CD4-positive, alpha-beta T cell (primary cell): ENCODE data around the gene RCAN2. TPM values are rescaled to one million over a fixed set of nuclear protein-coding genes. Genes with fewer than 3 reads are reported as not detected.
A peak's percentile ranks its signal among the peaks of the same experiment; 100 is the strongest.

Experiments used
- ATAC-seq: fragments of 200-7000 bp; cut with Tn5 transposase; one replicate; pipeline ENCODE4 v1.10.0; 2022; ENCODE audit warnings: mild to moderate bottlenecking; ENCODE audit not compliant: poor library complexity
- CTCF ChIA-PET: fragments of 350-600 bp; sonication (Branson Sonifier 250); formaldehyde crosslinking; loops from one replicate; lab custom pipeline; 2021; ENCODE audit warnings: antibody characterized with exemption, inconsistent platforms; lab: Charles Lee
- POLR2A ChIA-PET: fragments of 350-600 bp; sonication (Branson Sonifier 250); formaldehyde crosslinking; loops from one replicate; lab custom pipeline; 2021; ENCODE audit warnings: antibody characterized with exemption, inconsistent platforms; lab: Charles Lee
- DNase-seq, 14 experiments: peaks; one replicate each; pipeline ENCODE4 v3.0.0-alpha.2; 2013 to 2020; ENCODE audit warnings: mixed read lengths in 2 of 14
- H3K27ac ChIP-seq, 2 donors: one replicate each; pipeline versions ENCODE4 v1.5.1 to v1.7.0; 2013; ENCODE audit warnings: low read length in 2 of 2, low read depth in 1 of 2, mild to moderate bottlenecking in 1 of 2
- H3K27me3 ChIP-seq, 2 experiments: 1 replicate in 1 of 2; 2 replicates in 1 of 2; pipeline versions ENCODE4 v1.6.1 to v1.7.0; 2013; ENCODE audit warnings: low read length in 2 of 2, control low read depth in 1 of 2, mild to moderate bottlenecking in 1 of 2, moderate library complexity in 1 of 2; ENCODE audit not compliant: insufficient read depth in 2 of 2, control insufficient read depth in 1 of 2
- H3K36me3 ChIP-seq: one replicate; pipeline ENCODE4 v1.6.1; 2013; ENCODE audit warnings: low read length, control low read depth; ENCODE audit not compliant: insufficient read depth
- H3K4me1 ChIP-seq: one replicate; pipeline ENCODE4 v1.6.1; 2013; ENCODE audit warnings: low read length, control low read depth; ENCODE audit not compliant: insufficient read depth
- H3K4me3 ChIP-seq: one replicate; pipeline ENCODE4 v1.5.1; 2013; ENCODE audit warnings: mild to moderate bottlenecking, low read length, moderate library complexity
- H3K9me3 ChIP-seq, 2 experiments: 1 replicate in 1 of 2; 2 replicates in 1 of 2; pipeline versions ENCODE4 v1.6.1 to v1.7.0; 2013; ENCODE audit warnings: low read length in 2 of 2, mild to moderate bottlenecking in 2 of 2, control low read depth in 1 of 2, moderate library complexity in 1 of 2; ENCODE audit not compliant: control insufficient read depth in 1 of 2, insufficient read depth in 1 of 2
- H3K27ac Mint-ChIP-seq: one replicate; pipeline ENCODE4 v1.8.0; 2020; ENCODE audit warnings: mixed read lengths
- H3K27me3 Mint-ChIP-seq: one replicate; pipeline ENCODE4 v1.8.0; 2021; ENCODE audit warnings: mixed read lengths
- H3K36me3 Mint-ChIP-seq: one replicate; pipeline ENCODE4 v1.8.0; 2021; ENCODE audit warnings: low read depth, mixed read lengths
- H3K4me1 Mint-ChIP-seq: one replicate; pipeline ENCODE4 v1.8.0; 2021; ENCODE audit warnings: low read depth, mixed read lengths
- H3K4me3 Mint-ChIP-seq: one replicate; pipeline ENCODE4 v1.8.0; 2020; ENCODE audit warnings: mild to moderate bottlenecking, mixed read lengths
- H3K9me3 Mint-ChIP-seq: one replicate; pipeline ENCODE4 v1.8.0; 2020; ENCODE audit warnings: mixed read lengths
- intact Hi-C, 2 experiments: fragments of 100-400 bp; cut with DNase I in 1 of 2; cut with micrococcal nuclease in 1 of 2; formaldehyde crosslinking; loops; one replicate each; pipeline versions ENCODE4 v1.15.1 to v1.9.0; 2023 to 2025; cut with DNase I, micrococcal nuclease
- total RNA-seq, 174 experiments: library from RNA in 2 of 174; stranded (reverse) in 2 of 174; gene quantifications; one replicate each; pipeline ENCODE4 v1.2.3 and lab custom pipeline; 2021 to 2026
- TF ChIP-seq, protein P1 (sequence below): fragments of 200-600 bp; IDR thresholded peaks from one replicate; pipeline ENCODE4 v1.8.0; 2022; ENCODE audit warnings: antibody characterized with exemption, mild to moderate bottlenecking

RCAN2 gene
- total RNA-seq, 2 experiments from 2014 or later: not detected

DNA sequence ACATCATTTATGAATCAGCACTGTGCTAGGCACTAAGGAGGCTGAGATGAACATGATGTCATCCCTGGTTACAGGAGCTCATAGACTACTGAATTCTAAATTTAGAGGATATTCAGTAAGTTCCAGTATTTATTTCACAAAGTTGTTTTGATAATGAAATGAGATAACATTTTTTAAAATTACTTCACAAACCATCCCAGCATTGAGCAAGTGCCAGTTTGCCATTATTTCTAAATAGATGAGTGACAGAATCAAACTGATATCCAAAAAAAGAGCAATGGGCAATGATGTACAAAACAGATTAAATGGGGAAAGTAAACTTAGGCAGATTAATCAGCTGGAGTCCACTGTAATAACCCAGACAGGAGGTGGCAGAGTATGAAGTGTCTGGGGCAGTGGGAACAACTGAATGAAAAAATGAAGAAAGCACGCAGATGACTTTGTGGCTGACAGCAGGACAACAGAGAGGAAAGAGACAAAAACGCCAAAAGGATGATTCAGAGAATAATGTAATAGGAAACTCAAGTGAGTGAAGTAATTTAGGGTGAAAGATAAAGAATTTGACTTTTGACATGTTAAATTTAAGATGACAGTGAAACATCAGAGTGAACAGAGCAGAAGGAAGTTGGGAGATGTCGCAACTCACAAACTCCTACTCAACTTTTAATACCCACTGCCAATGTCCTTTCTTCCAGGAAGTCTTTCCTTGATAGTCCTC lies 70.2 kb downstream of the RCAN2 start:
- POLR2A ChIA-PET: no interaction called here

DNA sequence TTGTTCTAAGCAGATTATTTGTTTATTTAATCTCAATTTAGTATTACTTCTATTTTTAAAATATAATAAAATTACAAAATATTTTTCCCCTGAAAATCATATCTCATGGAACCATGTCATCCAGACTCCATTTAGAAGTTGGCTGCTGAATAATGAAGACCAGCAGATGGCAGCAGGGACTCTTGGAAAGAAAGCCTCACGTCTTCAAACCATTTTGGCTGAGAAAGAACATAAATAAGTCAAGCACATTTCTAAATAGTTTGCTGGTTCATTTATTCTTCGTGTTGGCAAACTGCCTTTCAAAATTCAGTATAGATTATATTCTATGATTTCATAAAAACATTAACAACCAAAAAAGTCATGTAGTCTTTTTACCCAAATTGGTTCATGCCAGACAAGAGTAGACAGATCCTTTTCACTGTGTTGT lies 71.7 kb downstream of the RCAN2 start:
- H3K27me3 Mint-ChIP-seq: peaks cover 35% of the 10 kb centered on the region
- CTCF ChIA-PET: no interaction called here
- TF ChIP-seq, protein P1, sequence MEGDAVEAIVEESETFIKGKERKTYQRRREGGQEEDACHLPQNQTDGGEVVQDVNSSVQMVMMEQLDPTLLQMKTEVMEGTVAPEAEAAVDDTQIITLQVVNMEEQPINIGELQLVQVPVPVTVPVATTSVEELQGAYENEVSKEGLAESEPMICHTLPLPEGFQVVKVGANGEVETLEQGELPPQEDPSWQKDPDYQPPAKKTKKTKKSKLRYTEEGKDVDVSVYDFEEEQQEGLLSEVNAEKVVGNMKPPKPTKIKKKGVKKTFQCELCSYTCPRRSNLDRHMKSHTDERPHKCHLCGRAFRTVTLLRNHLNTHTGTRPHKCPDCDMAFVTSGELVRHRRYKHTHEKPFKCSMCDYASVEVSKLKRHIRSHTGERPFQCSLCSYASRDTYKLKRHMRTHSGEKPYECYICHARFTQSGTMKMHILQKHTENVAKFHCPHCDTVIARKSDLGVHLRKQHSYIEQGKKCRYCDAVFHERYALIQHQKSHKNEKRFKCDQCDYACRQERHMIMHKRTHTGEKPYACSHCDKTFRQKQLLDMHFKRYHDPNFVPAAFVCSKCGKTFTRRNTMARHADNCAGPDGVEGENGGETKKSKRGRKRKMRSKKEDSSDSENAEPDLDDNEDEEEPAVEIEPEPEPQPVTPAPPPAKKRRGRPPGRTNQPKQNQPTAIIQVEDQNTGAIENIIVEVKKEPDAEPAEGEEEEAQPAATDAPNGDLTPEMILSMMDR: no peak
- ATAC-seq (no peak), DNase-seq (peak in 3 of 14 experiments; percentile 19 to 38 (median 37))
- H3K4me3 Mint-ChIP-seq: no peak overlapping the region
- H3K4me3 ChIP-seq: no peak overlapping the region
- intact Hi-C loops: no loop called here
- no peaks in the 10 kb centered on the region for H3K4me1 Mint-ChIP-seq
- POLR2A ChIA-PET: no interaction called here
- no peak overlapping the region for H3K27ac Mint-ChIP-seq
- H3K27ac ChIP-seq: no peak overlapping the region
- H3K9me3 Mint-ChIP-seq: no peaks in the 10 kb centered on the region
- no peaks in the 10 kb centered on the region for H3K27me3 ChIP-seq
- H3K36me3 ChIP-seq: no peaks in the 10 kb centered on the region
- no peaks in the 10 kb centered on the region for H3K4me1 ChIP-seq
- no peaks in the 10 kb centered on the region for H3K9me3 ChIP-seq
- H3K36me3 Mint-ChIP-seq: no peaks in the 10 kb centered on the region

More for the DNA sequence above, 70.2 kb downstream of the RCAN2 start:
- no peak for ATAC-seq
- Mint-ChIP-seq H3K9me3 (no peaks in the 10 kb centered on the region), H3K27ac (no peak overlapping the region), H3K36me3 (no peaks in the 10 kb centered on the region), H3K4me1 (no peaks in the 10 kb centered on the region), H3K4me3 (no peak overlapping the region), H3K27me3 (peaks cover 43% of the 10 kb centered on the region)
- no peaks in the 10 kb centered on the region for H3K9me3 ChIP-seq
- CTCF ChIA-PET: no interaction called here
- H3K4me3 ChIP-seq: no peak overlapping the region
- no peak for DNase-seq
- intact Hi-C loops: no loop called here
- no peak overlapping the region for H3K27ac ChIP-seq
- H3K36me3 ChIP-seq: no peaks in the 10 kb centered on the region
- no peaks in the 10 kb centered on the region for H3K27me3 ChIP-seq
- TF ChIP-seq, protein P1: no peak
- no peaks in the 10 kb centered on the region for H3K4me1 ChIP-seq

DNA sequence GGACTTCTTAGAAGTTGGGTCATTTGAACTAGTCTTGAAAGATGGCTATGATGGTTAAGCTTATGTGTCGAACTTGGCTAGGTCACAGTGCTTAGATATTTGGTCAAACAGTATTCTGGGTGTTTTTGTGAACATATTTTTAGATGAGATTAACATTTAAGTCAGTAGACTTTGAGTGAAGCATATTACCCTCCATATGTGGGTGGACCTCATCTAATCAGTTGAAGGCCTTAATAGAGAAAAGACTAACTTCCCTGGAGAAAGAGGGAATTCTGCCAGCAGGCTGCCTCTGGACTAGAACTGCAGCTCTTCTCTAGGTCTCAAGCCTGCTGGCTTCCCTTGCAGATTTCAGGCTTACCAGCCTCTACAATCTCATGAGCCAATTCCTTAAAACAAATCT lies 76.9 kb downstream of the RCAN2 start:
- intact Hi-C loops: no loop called here
- no peaks in the 10 kb centered on the region for H3K4me1 ChIP-seq
- H3K36me3 Mint-ChIP-seq: no peaks in the 10 kb centered on the region

More for the DNA sequence above, 76.9 kb downstream of the RCAN2 start:
- H3K27me3 Mint-ChIP-seq: peaks cover 4% of the 10 kb centered on the region
- DNase-seq (no peak), ATAC-seq (no peak)
- CTCF ChIA-PET: no interaction called here
- no peaks in the 10 kb centered on the region for H3K9me3 Mint-ChIP-seq
- Histone ChIP-seq H3K27me3 (no peaks in the 10 kb centered on the region), H3K4me3 (no peak overlapping the region), H3K36me3 (no peaks in the 10 kb centered on the region), H3K9me3 (no peaks in the 10 kb centered on the region), H3K27ac (no peak overlapping the region)
- TF ChIP-seq, protein P1: no peak
- POLR2A ChIA-PET: no interaction called here
- no peak overlapping the region for H3K27ac Mint-ChIP-seq
- H3K4me1 Mint-ChIP-seq: no peaks in the 10 kb centered on the region
- H3K4me3 Mint-ChIP-seq: no peak overlapping the region
